SK-N-SH treated with all-trans-retinoic acid at 6 μM for 48 hours (cell line): ENCODE results near the gene TNFSF4.

ENCODE experiments used
- ATAC-seq: fragments of 200-7000 bp; cut with Tn5 transposase; 3 replicates; pipeline ENCODE4 v1.9.1; 2020; ENCODE audit warnings: mild to moderate bottlenecking, moderate library complexity
- ARNTL ChIP-seq: fragments of 450-650 bp; formaldehyde crosslinking; IDR thresholded peaks from 2 replicates; pipeline ENCODE4 v1.5.0; 2020; ENCODE audit warnings: low read depth, mild to moderate bottlenecking, moderate library complexity, borderline replicate concordance
- BACH2 ChIP-seq: fragments of 250-450 bp; sonication (Bioruptor Pico); IDR thresholded peaks from 2 replicates; pipeline ENCODE4 v1.9.0; 2021; ENCODE audit warnings: mild to moderate bottlenecking, borderline replicate concordance
- CSDC2 ChIP-seq: fragments of 250-450 bp; sonication (Bioruptor Pico); IDR thresholded peaks from 2 replicates; pipeline ENCODE4 v1.5.0; 2020; ENCODE audit warnings: mild to moderate bottlenecking, moderate library complexity
- CSRNP3 ChIP-seq: fragments of 250-450 bp; sonication (Bioruptor Pico); IDR thresholded peaks from 2 replicates; pipeline ENCODE4 v1.5.1; 2021; ENCODE audit warnings: mild to moderate bottlenecking, moderate library complexity
- ESRRG ChIP-seq: fragments of 250-450 bp; sonication (Bioruptor Pico); IDR thresholded peaks from 2 replicates; pipeline ENCODE4 v1.6.1; 2021; ENCODE audit warnings: mild to moderate bottlenecking
- GLIS3 ChIP-seq: fragments of 250-450 bp; sonication (Bioruptor Pico); IDR thresholded peaks from 2 replicates; pipeline ENCODE4 v1.5.0; 2020; ENCODE audit warnings: mild to moderate bottlenecking, moderate library complexity
- ISL1 ChIP-seq: fragments of 250-450 bp; sonication (Bioruptor Pico); IDR thresholded peaks from 2 replicates; pipeline ENCODE4 v2.1.2; 2022; ENCODE audit warnings: mild to moderate bottlenecking, moderate library complexity
- OSR1 ChIP-seq: fragments of 250-450 bp; sonication (Bioruptor Pico); IDR thresholded peaks from 2 replicates; pipeline ENCODE4 v1.8.0; 2022; ENCODE audit warnings: moderate library complexity, mild to moderate bottlenecking, inconsistent platforms
- PATZ1 ChIP-seq: fragments of 250-450 bp; sonication (Bioruptor Pico); IDR thresholded peaks from 2 replicates; pipeline ENCODE4 v1.8.0; 2020; ENCODE audit warnings: mild to moderate bottlenecking, moderate library complexity, borderline replicate concordance
- POU6F1 ChIP-seq: fragments of 250-450 bp; sonication (Bioruptor Pico); IDR thresholded peaks from 2 replicates; pipeline ENCODE4 v1.8.0; 2021; ENCODE audit warnings: low read depth, mild to moderate bottlenecking, moderate library complexity, borderline replicate concordance
- RARB ChIP-seq: fragments of 250-450 bp; sonication (Bioruptor Pico); IDR thresholded peaks from 2 replicates; pipeline ENCODE4 v1.8.0; 2021; ENCODE audit warnings: mild to moderate bottlenecking, moderate library complexity
- TCF4 ChIP-seq: fragments of 250-450 bp; sonication (Bioruptor Pico); IDR thresholded peaks from 2 replicates; pipeline ENCODE4 v1.8.0; 2021; ENCODE audit warnings: mild to moderate bottlenecking, moderate library complexity, borderline replicate concordance
- TOX ChIP-seq: fragments of 250-450 bp; sonication (Bioruptor Pico); IDR thresholded peaks from 2 replicates; pipeline ENCODE4 v1.8.0; 2021; ENCODE audit warnings: mild to moderate bottlenecking, moderate library complexity, borderline replicate concordance
- TSHZ2 ChIP-seq: fragments of 250-450 bp; sonication (Bioruptor Pico); IDR thresholded peaks from 2 replicates; pipeline ENCODE4 v1.5.0; 2020; ENCODE audit warnings: mild to moderate bottlenecking, moderate library complexity
- ZC3H10 ChIP-seq: fragments of 250-450 bp; sonication (Bioruptor Pico); IDR thresholded peaks from 2 replicates; pipeline ENCODE4 v1.5.1; 2021; ENCODE audit warnings: mild to moderate bottlenecking, moderate library complexity
- ZFP3 ChIP-seq: fragments of 250-450 bp; sonication (Bioruptor Pico); IDR thresholded peaks from 2 replicates; pipeline ENCODE4 v1.5.0; 2020; ENCODE audit warnings: mild to moderate bottlenecking, moderate library complexity
- ZNF565 ChIP-seq: fragments of 450-650 bp; formaldehyde crosslinking; conservative IDR thresholded peaks from 2 replicates; pipeline ENCODE4 v1.5.0; 2020; ENCODE audit warnings: low read depth, mild to moderate bottlenecking, moderate library complexity
- ZNF70 ChIP-seq: fragments of 450-650 bp; formaldehyde crosslinking; IDR thresholded peaks from 2 replicates; pipeline ENCODE4 v1.5.0; 2020; ENCODE audit warnings: mild to moderate bottlenecking, moderate library complexity
- ZNF8 ChIP-seq: fragments of 450-650 bp; formaldehyde crosslinking; IDR thresholded peaks from 2 replicates; pipeline ENCODE4 v1.5.0; 2020; ENCODE audit warnings: mild to moderate bottlenecking, moderate library complexity

The TNFSF4 gene

GRCh38 chr1:173171152-173171551 is 36.0 kb downstream of the TNFSF4 start (continued):
- no peak for TF ChIP-seq TSHZ2 (CRISPR knock-in tag)
- TF ChIP-seq TCF4 (CRISPR knock-in tag): no peak
- no peak for TF ChIP-seq OSR1 (CRISPR knock-in tag)

- TF ChIP-seq ISL1 (CRISPR knock-in tag): no peak
- no peak for TF ChIP-seq CSDC2 (CRISPR knock-in tag)
- no peak for TF ChIP-seq TSHZ2 (CRISPR knock-in tag)
- no peak for TF ChIP-seq CSRNP3 (CRISPR knock-in tag)
- no peak for TF ChIP-seq ZNF70
- no peak for TF ChIP-seq ZC3H10
- TF ChIP-seq OSR1 (CRISPR knock-in tag): no peak
- no peak for ATAC-seq
Observed at GRCh38 chr1:173168941-173169340, 38.2 kb downstream of the TNFSF4 start.

- no peak for ATAC-seq
Observed at GRCh38 chr1:173164686-173165085, 42.4 kb downstream of the TNFSF4 start.

More at GRCh38 chr1:173164686-173165085, 42.4 kb downstream of the TNFSF4 start:
- TF ChIP-seq PATZ1 (CRISPR knock-in tag): no peak
- no peak for TF ChIP-seq ZNF8 (CRISPR knock-in tag)
- no peak for TF ChIP-seq ZNF565 (CRISPR knock-in tag)
- TF ChIP-seq ISL1 (CRISPR knock-in tag): no peak
- no peak for TF ChIP-seq GLIS3 (CRISPR knock-in tag)
- TF ChIP-seq ARNTL: no peak
- TF ChIP-seq ZC3H10: no peak
- TF ChIP-seq CSDC2 (CRISPR knock-in tag): no peak
- TF ChIP-seq ESRRG (CRISPR knock-in tag): no peak
- no peak for TF ChIP-seq TCF4 (CRISPR knock-in tag)
- TF ChIP-seq OSR1 (CRISPR knock-in tag): no peak
- TF ChIP-seq ZFP3: no peak
- no peak for TF ChIP-seq CSRNP3 (CRISPR knock-in tag)
- TF ChIP-seq BACH2 (CRISPR knock-in tag): no peak
- TF ChIP-seq POU6F1 (CRISPR knock-in tag): no peak
- no peak for TF ChIP-seq RARB (CRISPR knock-in tag)
- no peak for TF ChIP-seq TOX
- TF ChIP-seq TSHZ2 (CRISPR knock-in tag): no peak
- TF ChIP-seq ZNF70: no peak
